ENCODE results near the gene UBE2N.

DNA sequence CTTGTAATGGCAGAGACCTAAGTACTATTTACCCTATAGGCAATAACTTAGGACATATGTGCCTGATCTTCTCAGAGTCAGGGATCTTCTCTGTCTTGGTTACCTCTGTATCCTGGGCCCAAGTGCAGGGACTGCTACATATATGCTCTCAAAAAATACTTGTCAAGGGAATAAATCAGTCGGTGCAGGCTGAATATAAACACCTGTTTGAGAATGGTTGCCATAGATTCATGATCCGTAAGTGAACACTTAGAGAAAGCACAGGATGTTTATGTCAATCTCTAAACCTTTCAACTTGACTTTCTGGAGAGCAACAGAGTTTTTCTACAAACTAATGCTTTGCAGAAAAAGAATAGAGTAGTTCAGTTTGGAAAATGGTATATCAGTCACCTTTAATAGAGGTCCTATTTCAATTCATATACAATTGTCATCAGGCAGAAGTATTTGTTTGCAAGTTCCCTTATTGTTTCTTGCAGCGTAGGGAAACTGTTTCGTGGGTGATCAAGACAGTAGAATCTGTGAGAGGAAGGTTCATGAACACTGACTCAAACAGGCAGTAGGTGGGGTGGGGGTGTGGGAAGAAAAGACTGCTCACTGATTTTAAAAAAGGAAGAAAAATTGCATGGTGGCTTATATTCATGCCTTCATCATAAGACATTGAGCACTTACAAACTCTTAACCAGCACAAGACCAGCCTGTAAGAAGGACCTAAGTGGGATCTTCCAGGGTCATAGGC, 6.0 kb upstream of the UBE2N start:
- no peak for TF ChIP-seq ZNF510 (tag by site-specific recombination; IDR thresholded peaks at IDR 0.05; ENCODE audit: insufficient replicate concordance)
- TF ChIP-seq ZNF211 (tag by site-specific recombination; IDR thresholded peaks at IDR 0.05; ENCODE audit: low read depth) = no peak
- TF ChIP-seq, protein P1, sequence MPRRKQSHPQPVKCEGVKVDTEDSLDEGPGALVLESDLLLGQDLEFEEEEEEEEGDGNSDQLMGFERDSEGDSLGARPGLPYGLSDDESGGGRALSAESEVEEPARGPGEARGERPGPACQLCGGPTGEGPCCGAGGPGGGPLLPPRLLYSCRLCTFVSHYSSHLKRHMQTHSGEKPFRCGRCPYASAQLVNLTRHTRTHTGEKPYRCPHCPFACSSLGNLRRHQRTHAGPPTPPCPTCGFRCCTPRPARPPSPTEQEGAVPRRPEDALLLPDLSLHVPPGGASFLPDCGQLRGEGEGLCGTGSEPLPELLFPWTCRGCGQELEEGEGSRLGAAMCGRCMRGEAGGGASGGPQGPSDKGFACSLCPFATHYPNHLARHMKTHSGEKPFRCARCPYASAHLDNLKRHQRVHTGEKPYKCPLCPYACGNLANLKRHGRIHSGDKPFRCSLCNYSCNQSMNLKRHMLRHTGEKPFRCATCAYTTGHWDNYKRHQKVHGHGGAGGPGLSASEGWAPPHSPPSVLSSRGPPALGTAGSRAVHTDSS (tag by site-specific recombination; IDR thresholded peaks at IDR 0.05) = no peak
- TF ChIP-seq ZNF2 (tag by site-specific recombination; IDR thresholded peaks at IDR 0.05) = no peak
- TF ChIP-seq ZNF24 (tag by site-specific recombination; IDR thresholded peaks at IDR 0.05) = no peak
- TF ChIP-seq ZNF664 (tag by site-specific recombination; IDR thresholded peaks at IDR 0.05) = no peak
- no peak for TF ChIP-seq TCF7L2 (IDR thresholded peaks at IDR 0.05; ENCODE audit: borderline replicate concordance, low read depth, low read length)
- no peak for TF ChIP-seq ZNF394 (tag by site-specific recombination; IDR thresholded peaks at IDR 0.05; ENCODE audit: borderline replicate concordance)
- TF ChIP-seq ZNF350 (tag by site-specific recombination; IDR thresholded peaks at IDR 0.05) = no peak
- no peak for TF ChIP-seq ZFP41 (tag by site-specific recombination; IDR thresholded peaks at IDR 0.05; ENCODE audit: borderline replicate concordance)
- TF ChIP-seq CTCF (tag by site-specific recombination; IDR thresholded peaks at IDR 0.05) = no peak
- TF ChIP-seq ZSCAN5A (tag by site-specific recombination; IDR thresholded peaks at IDR 0.05) = no peak
- TF ChIP-seq ZBTB17 (tag by site-specific recombination; IDR thresholded peaks at IDR 0.05) = no peak

Data from HEK293 (cell line).